Astrocyte of the cerebellum (primary cell): ENCODE results near the gene LMNA.
A peak's percentile ranks its signal among the peaks of the same experiment; 100 is the strongest.
"Not testable (repeated sequence)": the region's sequence is repeated elsewhere in the genome, so short reads cannot be mapped to it uniquely, and the experiment has no call there.

ENCODE experiments used
- DNase-seq: peaks from one replicate; pipeline ENCODE4 v3.0.0-alpha.2; 2011; ENCODE audit warnings: low read depth
- H3K4me3 ChIP-seq: 2 replicates; pipeline ENCODE4 v1.5.1; 2011; ENCODE audit warnings: mild to moderate bottlenecking, low read depth, low read length, moderate library complexity
- in situ Hi-C: cut with HindIII; loops from 2 replicates; pipeline ENCODE4 v1.10.0; 2017; ENCODE audit warnings: low sequenced_read_pairs
- TF ChIP-seq, protein P1 (sequence below): IDR thresholded peaks from 2 replicates; pipeline ENCODE4 v1.5.1; 2012; ENCODE audit warnings: low read length, low read depth, moderate library complexity, mild to moderate bottlenecking; ENCODE audit errors: missing control alignments

Gene LMNA

DNA sequence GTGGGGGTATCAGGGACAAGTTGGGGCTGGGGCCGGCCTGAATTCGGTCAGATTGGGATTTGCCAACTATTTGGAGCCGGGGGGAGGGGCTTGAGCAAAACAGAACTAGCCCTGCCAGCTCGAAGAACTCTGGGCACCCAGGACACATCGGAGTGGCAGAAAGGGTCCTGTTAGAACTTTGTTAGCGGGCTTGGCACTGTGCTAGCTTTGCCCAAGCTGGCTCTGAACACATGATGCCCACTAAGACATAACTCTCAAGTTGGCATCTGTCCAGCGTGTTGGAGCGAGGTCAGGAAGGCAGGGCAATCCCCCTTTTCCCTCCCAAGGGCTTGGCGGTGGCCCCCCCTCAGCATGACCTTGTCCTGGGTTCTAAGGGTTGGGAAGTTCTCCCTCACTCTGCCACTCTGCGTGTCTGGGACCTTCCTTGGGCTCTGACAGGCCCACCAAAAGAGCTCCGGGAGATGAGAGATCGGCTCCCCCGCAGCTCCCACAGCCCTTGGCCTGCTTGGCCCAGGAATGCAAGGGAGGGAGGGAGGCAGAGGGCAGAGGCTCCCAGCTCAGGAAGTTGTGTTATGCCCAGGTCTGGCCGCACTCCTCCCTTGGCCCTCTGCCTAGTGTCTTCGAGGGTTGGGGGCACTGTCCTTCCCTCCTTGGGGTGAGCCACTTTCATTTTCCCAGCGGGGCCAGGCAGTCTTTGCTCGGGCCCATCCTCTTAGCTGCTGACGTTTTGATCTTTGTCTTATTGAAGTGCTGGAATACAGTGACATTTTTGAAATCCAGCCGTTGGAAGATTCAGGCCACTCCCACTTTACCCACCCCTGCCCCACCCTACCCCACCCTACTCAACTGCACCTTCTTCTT lies 1.2 kb downstream of the LMNA start:
- no peak for DNase-seq
- in situ Hi-C loops = no loop called here
- H3K4me3 ChIP-seq = peak overlapping the region; percentile 100
- TF ChIP-seq, protein P1, sequence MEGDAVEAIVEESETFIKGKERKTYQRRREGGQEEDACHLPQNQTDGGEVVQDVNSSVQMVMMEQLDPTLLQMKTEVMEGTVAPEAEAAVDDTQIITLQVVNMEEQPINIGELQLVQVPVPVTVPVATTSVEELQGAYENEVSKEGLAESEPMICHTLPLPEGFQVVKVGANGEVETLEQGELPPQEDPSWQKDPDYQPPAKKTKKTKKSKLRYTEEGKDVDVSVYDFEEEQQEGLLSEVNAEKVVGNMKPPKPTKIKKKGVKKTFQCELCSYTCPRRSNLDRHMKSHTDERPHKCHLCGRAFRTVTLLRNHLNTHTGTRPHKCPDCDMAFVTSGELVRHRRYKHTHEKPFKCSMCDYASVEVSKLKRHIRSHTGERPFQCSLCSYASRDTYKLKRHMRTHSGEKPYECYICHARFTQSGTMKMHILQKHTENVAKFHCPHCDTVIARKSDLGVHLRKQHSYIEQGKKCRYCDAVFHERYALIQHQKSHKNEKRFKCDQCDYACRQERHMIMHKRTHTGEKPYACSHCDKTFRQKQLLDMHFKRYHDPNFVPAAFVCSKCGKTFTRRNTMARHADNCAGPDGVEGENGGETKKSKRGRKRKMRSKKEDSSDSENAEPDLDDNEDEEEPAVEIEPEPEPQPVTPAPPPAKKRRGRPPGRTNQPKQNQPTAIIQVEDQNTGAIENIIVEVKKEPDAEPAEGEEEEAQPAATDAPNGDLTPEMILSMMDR = no peak

DNA sequence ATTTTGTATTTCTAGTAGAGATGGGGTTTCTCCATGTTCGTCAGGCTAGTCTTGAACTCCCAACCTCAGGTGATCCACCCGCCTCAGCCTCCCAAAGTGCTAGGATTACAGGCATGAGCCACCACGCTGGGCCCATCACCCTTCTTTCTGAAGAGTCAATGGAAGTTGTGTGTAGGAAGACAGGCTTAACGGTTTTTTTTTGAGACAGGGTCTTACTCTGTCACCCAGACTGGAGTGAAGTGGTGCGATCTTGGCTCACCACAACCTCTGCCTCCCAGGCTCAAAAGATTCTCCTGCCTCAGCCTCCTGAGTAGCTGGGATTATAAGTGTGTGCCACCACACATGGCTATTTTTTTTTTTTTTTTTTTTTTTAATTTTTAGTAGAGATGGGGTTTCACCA lies 2.2 kb downstream of the LMNA start:
- DNase-seq, in situ Hi-C loops: not testable (repeated sequence)
- H3K4me3 ChIP-seq = peak overlapping the region; percentile 100

GRCh38 chr1:156117414-156118176 lies 3.1 kb downstream of the LMNA start:
- peak overlapping the region; percentile 100 for H3K4me3 ChIP-seq
- in situ Hi-C loops = no loop called here
- DNase-seq = no peak
- TF ChIP-seq, protein P1 = no peak

- in situ Hi-C loops = no loop called here
- DNase-seq = no peak
- TF ChIP-seq, protein P1 = no peak
- H3K4me3 ChIP-seq = peak overlapping the region; percentile 100
These were observed 3.8 kb downstream of the LMNA start for GRCh38 chr1:156118177-156118868.

- in situ Hi-C loops = no loop called here
- TF ChIP-seq, protein P1 = no peak
- peak overlapping the region; percentile 15 for H3K4me3 ChIP-seq
- no peak for DNase-seq
These were observed 5.1 kb downstream of the LMNA start for GRCh38 chr1:156119503-156120209.

DNA sequence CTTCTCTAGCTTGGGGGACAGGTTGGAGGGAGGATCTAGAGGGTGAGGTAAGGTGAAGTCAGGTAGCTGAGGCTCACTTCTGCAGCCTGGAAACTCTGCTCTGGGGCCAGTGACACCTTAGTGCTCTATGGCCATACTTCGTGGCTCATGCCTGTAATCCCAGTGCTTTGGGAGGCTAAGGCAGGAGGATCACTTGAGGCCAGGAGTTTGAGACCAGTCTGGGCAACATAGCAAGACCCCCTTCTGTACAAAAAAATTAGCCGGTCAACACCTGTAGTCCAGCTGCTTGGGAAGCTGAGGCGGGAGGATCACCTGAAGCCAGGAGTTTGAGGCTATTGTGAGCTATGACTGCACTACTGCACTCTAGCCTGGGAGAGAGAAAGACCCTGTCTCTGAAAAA lies 5.8 kb downstream of the LMNA start:
- DNase-seq = no peak
- no peak overlapping the region for H3K4me3 ChIP-seq
- TF ChIP-seq, protein P1 = no peak
- in situ Hi-C loops = no loop called here

- in situ Hi-C loops, H3K4me3 ChIP-seq, DNase-seq: not testable (repeated sequence)
These were observed 6.5 kb downstream of the LMNA start for GRCh38 chr1:156121005-156121404.
